Sigmoid colon (tissue), 3 donors: ENCODE results near the gene EPGN.

ENCODE experiments used
- CTCF ChIP-seq, 4 experiments: fragments of 450-650 bp in 3 of 4; fragments of 200-600 bp in 1 of 4; IDR thresholded peaks; one replicate each; pipeline ENCODE4 v1.5.1; 2016 to 2019; ENCODE audit warnings: antibody characterized with exemption in 4 of 4, mild to moderate bottlenecking in 3 of 4, moderate library complexity in 2 of 4
- POLR2A ChIP-seq, 2 donors: fragments of 450-650 bp; IDR thresholded peaks; one replicate each; pipeline ENCODE4 v1.6.1; 2016; ENCODE audit warnings: antibody characterized with exemption in 2 of 2, mild to moderate bottlenecking in 2 of 2, moderate library complexity in 2 of 2

- TF ChIP-seq POLR2A (IDR thresholded peaks at IDR 0.05) (no peak), CTCF (IDR thresholded peaks at IDR 0.05) (no peak)
Observed at GRCh38 chr4:74316397-74316796, 8.1 kb downstream of the EPGN start.
